Upper lobe of left lung (tissue), 4 donors: Measurements from ENCODE around the gene HSD11B2.

ENCODE experiments used
- POLR2A ChIP-seq, 4 donors: fragments of 450-650 bp; IDR thresholded peaks; one replicate each; pipeline ENCODE4 v1.5.1; 2016 to 2017; ENCODE audit warnings: antibody characterized with exemption in 4 of 4, mild to moderate bottlenecking in 2 of 4
- TF ChIP-seq, protein P1 (sequence below), 6 experiments: fragments of 450-650 bp in 4 of 6; fragments of 200-600 bp in 2 of 6; sonication (generic) in 2 of 6; IDR thresholded peaks; one replicate each; pipeline ENCODE4 v1.5.1; 2016 to 2019; ENCODE audit warnings: antibody characterized with exemption in 6 of 6

DNA sequence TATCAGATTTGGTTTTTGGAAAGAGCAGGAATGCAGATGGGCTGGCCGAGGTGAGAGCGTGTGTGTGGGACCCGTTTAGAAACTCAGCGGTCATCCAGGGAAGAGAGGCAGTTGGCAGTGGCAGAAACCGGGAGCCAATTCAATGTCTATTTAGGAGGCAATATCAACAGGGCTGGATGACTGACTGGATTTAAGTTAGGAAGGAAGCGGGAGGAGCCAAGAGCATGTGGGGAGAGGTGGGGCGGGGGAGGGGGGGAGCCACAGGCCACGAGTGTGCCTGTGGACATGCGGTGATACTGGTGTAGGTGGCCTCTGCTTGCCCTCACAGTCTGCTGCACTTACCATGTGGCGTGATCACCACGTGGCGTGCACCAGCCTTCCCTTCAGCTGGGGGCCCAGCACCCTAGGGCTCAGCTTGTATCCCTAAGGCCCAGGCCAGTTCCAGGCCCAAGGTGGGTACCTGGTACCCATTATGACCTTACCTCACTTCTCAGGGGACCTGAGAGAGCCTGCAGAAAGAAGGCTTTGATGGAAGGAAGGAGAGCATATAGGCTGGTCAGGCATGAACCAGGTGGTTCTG is 26.9 kb upstream of the HSD11B2 start:
- TF ChIP-seq, protein P1, sequence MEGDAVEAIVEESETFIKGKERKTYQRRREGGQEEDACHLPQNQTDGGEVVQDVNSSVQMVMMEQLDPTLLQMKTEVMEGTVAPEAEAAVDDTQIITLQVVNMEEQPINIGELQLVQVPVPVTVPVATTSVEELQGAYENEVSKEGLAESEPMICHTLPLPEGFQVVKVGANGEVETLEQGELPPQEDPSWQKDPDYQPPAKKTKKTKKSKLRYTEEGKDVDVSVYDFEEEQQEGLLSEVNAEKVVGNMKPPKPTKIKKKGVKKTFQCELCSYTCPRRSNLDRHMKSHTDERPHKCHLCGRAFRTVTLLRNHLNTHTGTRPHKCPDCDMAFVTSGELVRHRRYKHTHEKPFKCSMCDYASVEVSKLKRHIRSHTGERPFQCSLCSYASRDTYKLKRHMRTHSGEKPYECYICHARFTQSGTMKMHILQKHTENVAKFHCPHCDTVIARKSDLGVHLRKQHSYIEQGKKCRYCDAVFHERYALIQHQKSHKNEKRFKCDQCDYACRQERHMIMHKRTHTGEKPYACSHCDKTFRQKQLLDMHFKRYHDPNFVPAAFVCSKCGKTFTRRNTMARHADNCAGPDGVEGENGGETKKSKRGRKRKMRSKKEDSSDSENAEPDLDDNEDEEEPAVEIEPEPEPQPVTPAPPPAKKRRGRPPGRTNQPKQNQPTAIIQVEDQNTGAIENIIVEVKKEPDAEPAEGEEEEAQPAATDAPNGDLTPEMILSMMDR (IDR thresholded peaks at IDR 0.05): no peak
- TF ChIP-seq POLR2A (IDR thresholded peaks at IDR 0.05): no peak
